HEK293 (cell line): ENCODE data around the gene SERPINB5.

Experiments
- FEZF1 ChIP-seq: fragments of 450-650 bp; formaldehyde crosslinking; IDR thresholded peaks from 2 replicates; pipeline ENCODE4 v1.5.1; 2016; ENCODE audit warnings: missing biosample characterization, missing genetic modification characterization
- HOXA7 ChIP-seq: sonication (generic); formaldehyde crosslinking; IDR thresholded peaks from 2 replicates; pipeline ENCODE4 v1.8.1; 2022; ENCODE audit warnings: missing genetic modification reagents, borderline replicate concordance
- TCF7L2 ChIP-seq: IDR thresholded peaks from 2 replicates; pipeline ENCODE4 v1.6.1; 2011; ENCODE audit warnings: low read depth, mild to moderate bottlenecking, inconsistent platforms, low read length, moderate library complexity, borderline replicate concordance
- TRIM28 ChIP-seq: IDR thresholded peaks from 2 replicates; pipeline ENCODE4 v1.6.1; 2011; ENCODE audit warnings: low read length, control low read depth, borderline replicate concordance
- YY1 ChIP-seq: fragments of 450-650 bp; formaldehyde crosslinking; IDR thresholded peaks from 2 replicates; pipeline ENCODE4 v1.5.1; 2018; ENCODE audit warnings: missing biosample characterization, missing genetic modification characterization
- ZFP41 ChIP-seq: fragments of 450-650 bp; formaldehyde crosslinking; IDR thresholded peaks from 2 replicates; pipeline ENCODE4 v1.5.1; 2016; ENCODE audit warnings: missing biosample characterization, missing genetic modification characterization, borderline replicate concordance
- ZNF23 ChIP-seq: fragments of 450-650 bp; formaldehyde crosslinking; IDR thresholded peaks from 2 replicates; pipeline ENCODE4 v1.5.1; 2016; ENCODE audit warnings: missing biosample characterization, missing genetic modification characterization, borderline replicate concordance
- ZNF561 ChIP-seq: fragments of 450-650 bp; IDR thresholded peaks from 2 replicates; pipeline ENCODE4 v1.5.1; 2018; ENCODE audit warnings: missing biosample characterization, missing genetic modification characterization, borderline replicate concordance
- ZNF792 ChIP-seq: fragments of 450-650 bp; formaldehyde crosslinking; IDR thresholded peaks from 2 replicates; pipeline ENCODE4 v1.5.1; 2016; ENCODE audit warnings: missing biosample characterization, missing genetic modification characterization
- TF ChIP-seq, protein P1 (sequence below): fragments of 450-650 bp; formaldehyde crosslinking; IDR thresholded peaks from 2 replicates; pipeline ENCODE4 v1.5.1; 2016; ENCODE audit warnings: missing biosample characterization, missing genetic modification characterization
- TF ChIP-seq, protein P2 (sequence below): fragments of 450-650 bp; formaldehyde crosslinking; IDR thresholded peaks from 2 replicates; pipeline ENCODE4 v1.5.1; 2016; ENCODE audit warnings: missing biosample characterization, missing genetic modification characterization
- TF ChIP-seq, protein P3 (sequence below): fragments of 450-650 bp; formaldehyde crosslinking; IDR thresholded peaks from 2 replicates; pipeline ENCODE4 v1.5.1; 2016; ENCODE audit warnings: missing biosample characterization, missing genetic modification characterization
- TF ChIP-seq, protein P4 (sequence below): fragments of 450-650 bp; formaldehyde crosslinking; IDR thresholded peaks from 2 replicates; pipeline ENCODE4 v1.5.1; 2016; ENCODE audit warnings: missing biosample characterization, missing genetic modification characterization
- TF ChIP-seq, protein P5 (sequence below): fragments of 450-650 bp; formaldehyde crosslinking; IDR thresholded peaks from 2 replicates; pipeline ENCODE4 v1.5.1; 2016; ENCODE audit warnings: missing biosample characterization, missing genetic modification characterization

GRCh38 chr18:63539904-63540510, 63.2 kb downstream of the SERPINB5 start:
- TF ChIP-seq HOXA7 (CRISPR knock-in tag) (no peak), TCF7L2 (no peak), YY1 (tag by site-specific recombination) (no peak), FEZF1 (tag by site-specific recombination) (no peak), ZNF23 (tag by site-specific recombination) (no peak), TRIM28 (no peak), ZNF561 (tag by site-specific recombination) (no peak), ZNF792 (no peak), ZFP41 (tag by site-specific recombination) (no peak)
- TF ChIP-seq, protein P1, sequence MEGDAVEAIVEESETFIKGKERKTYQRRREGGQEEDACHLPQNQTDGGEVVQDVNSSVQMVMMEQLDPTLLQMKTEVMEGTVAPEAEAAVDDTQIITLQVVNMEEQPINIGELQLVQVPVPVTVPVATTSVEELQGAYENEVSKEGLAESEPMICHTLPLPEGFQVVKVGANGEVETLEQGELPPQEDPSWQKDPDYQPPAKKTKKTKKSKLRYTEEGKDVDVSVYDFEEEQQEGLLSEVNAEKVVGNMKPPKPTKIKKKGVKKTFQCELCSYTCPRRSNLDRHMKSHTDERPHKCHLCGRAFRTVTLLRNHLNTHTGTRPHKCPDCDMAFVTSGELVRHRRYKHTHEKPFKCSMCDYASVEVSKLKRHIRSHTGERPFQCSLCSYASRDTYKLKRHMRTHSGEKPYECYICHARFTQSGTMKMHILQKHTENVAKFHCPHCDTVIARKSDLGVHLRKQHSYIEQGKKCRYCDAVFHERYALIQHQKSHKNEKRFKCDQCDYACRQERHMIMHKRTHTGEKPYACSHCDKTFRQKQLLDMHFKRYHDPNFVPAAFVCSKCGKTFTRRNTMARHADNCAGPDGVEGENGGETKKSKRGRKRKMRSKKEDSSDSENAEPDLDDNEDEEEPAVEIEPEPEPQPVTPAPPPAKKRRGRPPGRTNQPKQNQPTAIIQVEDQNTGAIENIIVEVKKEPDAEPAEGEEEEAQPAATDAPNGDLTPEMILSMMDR (tag by site-specific recombination) = no peak
- TF ChIP-seq, protein P2, sequence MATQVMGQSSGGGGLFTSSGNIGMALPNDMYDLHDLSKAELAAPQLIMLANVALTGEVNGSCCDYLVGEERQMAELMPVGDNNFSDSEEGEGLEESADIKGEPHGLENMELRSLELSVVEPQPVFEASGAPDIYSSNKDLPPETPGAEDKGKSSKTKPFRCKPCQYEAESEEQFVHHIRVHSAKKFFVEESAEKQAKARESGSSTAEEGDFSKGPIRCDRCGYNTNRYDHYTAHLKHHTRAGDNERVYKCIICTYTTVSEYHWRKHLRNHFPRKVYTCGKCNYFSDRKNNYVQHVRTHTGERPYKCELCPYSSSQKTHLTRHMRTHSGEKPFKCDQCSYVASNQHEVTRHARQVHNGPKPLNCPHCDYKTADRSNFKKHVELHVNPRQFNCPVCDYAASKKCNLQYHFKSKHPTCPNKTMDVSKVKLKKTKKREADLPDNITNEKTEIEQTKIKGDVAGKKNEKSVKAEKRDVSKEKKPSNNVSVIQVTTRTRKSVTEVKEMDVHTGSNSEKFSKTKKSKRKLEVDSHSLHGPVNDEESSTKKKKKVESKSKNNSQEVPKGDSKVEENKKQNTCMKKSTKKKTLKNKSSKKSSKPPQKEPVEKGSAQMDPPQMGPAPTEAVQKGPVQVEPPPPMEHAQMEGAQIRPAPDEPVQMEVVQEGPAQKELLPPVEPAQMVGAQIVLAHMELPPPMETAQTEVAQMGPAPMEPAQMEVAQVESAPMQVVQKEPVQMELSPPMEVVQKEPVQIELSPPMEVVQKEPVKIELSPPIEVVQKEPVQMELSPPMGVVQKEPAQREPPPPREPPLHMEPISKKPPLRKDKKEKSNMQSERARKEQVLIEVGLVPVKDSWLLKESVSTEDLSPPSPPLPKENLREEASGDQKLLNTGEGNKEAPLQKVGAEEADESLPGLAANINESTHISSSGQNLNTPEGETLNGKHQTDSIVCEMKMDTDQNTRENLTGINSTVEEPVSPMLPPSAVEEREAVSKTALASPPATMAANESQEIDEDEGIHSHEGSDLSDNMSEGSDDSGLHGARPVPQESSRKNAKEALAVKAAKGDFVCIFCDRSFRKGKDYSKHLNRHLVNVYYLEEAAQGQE (tag by site-specific recombination) = no peak
- TF ChIP-seq, protein P3, sequence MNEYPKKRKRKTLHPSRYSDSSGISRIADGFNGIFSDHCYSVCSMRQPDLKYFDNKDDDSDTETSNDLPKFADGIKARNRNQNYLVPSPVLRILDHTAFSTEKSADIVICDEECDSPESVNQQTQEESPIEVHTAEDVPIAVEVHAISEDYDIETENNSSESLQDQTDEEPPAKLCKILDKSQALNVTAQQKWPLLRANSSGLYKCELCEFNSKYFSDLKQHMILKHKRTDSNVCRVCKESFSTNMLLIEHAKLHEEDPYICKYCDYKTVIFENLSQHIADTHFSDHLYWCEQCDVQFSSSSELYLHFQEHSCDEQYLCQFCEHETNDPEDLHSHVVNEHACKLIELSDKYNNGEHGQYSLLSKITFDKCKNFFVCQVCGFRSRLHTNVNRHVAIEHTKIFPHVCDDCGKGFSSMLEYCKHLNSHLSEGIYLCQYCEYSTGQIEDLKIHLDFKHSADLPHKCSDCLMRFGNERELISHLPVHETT = no peak
- TF ChIP-seq, protein P4, sequence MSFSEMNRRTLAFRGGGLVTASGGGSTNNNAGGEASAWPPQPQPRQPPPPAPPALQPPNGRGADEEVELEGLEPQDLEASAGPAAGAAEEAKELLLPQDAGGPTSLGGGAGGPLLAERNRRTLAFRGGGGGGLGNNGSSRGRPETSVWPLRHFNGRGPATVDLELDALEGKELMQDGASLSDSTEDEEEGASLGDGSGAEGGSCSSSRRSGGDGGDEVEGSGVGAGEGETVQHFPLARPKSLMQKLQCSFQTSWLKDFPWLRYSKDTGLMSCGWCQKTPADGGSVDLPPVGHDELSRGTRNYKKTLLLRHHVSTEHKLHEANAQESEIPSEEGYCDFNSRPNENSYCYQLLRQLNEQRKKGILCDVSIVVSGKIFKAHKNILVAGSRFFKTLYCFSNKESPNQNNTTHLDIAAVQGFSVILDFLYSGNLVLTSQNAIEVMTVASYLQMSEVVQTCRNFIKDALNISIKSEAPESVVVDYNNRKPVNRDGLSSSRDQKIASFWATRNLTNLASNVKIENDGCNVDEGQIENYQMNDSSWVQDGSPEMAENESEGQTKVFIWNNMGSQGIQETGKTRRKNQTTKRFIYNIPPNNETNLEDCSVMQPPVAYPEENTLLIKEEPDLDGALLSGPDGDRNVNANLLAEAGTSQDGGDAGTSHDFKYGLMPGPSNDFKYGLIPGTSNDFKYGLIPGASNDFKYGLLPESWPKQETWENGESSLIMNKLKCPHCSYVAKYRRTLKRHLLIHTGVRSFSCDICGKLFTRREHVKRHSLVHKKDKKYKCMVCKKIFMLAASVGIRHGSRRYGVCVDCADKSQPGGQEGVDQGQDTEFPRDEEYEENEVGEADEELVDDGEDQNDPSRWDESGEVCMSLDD = no peak
- TF ChIP-seq, protein P5, sequence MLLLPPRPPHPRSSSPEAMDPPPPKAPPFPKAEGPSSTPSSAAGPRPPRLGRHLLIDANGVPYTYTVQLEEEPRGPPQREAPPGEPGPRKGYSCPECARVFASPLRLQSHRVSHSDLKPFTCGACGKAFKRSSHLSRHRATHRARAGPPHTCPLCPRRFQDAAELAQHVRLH = no peak
